ENCODE results near the gene SRD5A3.

- TF ChIP-seq CTCF (IDR thresholded peaks at IDR 0.05) (no peak), POLR2A (IDR thresholded peaks at IDR 0.05) (no peak)
Measured at GRCh38 chr4:55398966-55399365, 52.9 kb downstream of the SRD5A3 start.

Data from body of pancreas (tissue), 4 donors.